NCI-H1436 (cell line): Measurements from ENCODE around the gene DNAJB6.
A peak's percentile ranks its signal among the peaks of the same experiment; 100 is the strongest.

Experiments used
- DNase-seq: peaks from one replicate; lab custom pipeline; 2025; lab: John Stamatoyannopoulos, UW

Gene DNAJB6

GRCh38 chr7:157368955-157369354 is 32.2 kb downstream of the DNAJB6 start:
- no peak for DNase-seq

GRCh38 chr7:157370742-157371141 is 33.9 kb downstream of the DNAJB6 start:
- no peak for DNase-seq

DNA sequence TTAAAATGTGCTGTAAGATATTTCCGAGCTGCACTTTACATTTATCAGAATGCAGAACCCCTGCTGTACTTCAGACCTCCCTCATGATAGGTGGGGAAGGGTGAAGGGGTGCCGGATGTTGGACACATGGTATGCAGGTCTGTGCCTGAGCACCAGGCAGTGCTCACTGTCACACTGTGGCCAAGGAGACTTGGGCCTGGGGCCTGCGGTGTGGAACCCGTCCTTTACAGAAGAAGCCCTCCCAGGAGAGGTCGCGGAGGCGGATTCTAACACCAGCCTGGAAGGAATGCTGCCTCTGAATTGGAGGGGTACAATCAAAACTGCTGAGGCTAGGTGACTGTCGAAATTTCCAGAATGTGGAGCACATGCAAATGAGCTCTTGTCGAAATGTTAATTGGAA is 34.5 kb downstream of the DNAJB6 start:
- DNase-seq, result no peak

DNA sequence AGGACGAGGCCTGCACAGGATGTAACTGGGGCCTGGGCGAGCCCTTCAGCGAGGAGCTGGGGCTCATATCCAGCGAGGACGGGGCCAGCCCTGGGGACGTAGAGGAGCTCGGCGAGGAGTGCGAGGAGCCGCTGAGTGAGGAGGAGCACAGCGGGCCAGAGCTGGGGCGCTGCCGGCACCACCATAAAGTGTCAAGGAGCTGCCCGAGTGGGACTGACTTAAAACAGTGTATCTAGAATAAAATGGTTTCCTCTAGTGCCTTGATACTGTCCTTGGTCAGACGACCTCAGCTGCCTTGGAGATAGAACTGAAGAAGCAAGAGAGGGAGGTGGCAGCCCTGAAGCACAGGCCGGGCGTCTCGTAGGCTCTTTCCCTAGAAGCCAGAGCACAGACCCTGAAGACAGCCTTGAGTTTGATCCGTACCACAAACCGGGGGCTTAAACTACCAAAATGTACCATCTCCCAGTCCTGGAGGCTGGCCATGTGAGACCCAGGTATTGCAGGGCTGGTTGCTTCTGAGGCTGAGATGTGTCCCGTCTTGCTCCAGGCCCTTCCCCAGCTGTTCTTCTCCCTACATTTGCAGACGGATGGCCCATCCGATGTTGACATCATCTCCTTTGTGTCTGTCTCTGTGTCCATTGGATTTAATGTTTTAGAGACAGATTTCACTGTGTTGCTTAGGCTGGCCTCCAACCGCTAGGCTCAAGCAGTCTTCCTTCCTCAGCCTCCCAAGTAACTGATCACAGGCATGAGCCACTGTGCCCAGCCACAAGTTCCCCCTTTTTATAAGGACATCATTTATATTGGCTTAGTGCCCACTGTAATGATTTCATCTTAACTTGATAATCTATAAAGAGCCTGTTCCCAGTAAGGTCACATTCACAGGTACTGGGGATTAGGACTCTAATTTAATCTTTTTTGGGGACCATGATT is 35.8 kb downstream of the DNAJB6 start:
- DNase-seq, result no peak

DNA sequence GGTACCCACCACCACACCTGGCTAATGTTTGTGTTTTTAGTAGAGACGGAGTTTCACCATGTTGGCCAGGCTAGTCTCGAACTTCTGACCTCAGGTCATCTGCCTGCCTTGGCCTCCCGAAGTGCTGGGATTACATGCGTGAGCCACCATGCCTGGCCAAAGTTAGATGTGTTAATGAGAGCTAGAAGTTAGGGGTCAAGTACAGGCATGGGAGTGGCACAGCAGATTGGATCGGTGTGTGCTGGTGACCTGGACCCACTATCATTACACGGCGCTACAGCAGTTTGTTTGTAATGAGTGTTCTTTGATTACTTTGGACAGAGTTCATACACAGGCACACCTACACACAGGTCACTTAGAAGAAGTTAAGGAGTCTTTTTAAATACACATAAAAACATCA is 36.7 kb downstream of the DNAJB6 start:
- DNase-seq, result no peak

GRCh38 chr7:157375410-157375809 is 38.6 kb downstream of the DNAJB6 start:
- DNase-seq, result no peak

DNA sequence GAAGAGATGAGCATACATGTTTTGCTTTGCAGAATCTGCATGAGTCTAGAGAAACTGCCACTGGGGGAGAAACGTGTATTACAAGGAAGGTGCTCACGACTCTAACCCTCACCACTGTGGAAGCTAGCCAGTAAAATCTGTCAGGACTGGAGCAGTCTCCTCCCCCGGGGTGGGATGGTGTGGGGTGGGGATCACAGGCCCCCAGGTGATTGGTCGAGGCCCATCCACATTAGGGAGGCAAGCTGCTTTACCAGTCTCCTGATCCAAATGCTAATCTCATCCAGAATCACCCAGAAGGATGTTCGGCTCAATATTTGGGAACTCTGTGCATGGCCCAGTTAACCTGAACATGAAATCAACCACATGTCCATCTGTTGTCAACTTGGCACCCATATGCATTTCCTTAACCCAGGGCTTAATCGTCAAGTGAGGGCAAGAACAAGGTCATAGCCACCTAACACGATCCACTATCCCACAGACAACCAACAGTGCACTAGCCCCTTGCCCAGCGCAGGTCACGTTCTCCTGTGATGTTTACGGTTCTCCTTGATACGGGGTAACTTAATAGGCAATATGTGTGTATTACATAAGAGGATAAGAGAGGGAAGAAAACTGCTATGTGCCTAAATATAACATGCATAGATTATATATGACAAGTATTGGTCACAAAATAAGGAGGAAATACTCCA is 40.8 kb downstream of the DNAJB6 start:
- DNase-seq, result no peak

DNA sequence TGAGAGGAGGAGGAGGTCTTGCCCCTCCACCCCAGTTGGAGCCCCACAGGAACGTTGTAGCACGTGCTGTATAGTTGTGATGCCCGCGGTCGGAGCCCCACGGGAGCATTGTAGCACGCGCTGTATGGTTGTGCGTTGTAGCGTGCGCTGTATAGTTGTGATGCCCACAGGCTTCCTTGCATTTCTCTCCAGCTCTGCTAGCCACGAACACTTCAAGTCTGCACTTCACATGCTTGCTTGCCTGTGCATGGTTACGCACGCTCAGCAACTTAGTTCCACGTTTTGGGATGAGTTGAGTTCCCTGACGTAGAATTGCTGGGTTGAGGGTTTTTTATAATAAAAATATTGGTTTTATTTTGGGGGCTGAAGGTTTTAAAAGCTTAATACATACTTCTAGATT is 41.6 kb downstream of the DNAJB6 start:
- DNase-seq, result no peak

DNA sequence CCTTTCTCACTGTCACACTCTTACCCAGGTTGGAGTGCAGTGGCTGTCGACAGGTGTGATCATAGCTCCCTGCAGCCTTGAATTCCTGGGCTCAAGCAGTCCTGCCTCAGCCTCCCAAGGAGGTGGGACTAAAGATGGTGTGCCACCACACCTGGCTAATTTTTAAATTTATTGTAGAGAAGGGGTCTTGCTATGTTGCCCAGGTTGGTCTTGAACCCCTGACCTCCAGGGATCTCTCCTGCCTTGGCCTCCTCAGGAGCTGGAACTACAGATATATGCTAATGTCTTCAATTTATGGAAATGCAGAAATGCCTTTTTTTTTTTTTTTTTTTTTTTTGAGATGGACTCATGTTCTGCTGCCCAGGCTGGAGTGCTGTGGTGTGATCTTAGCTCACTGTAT is 42.7 kb downstream of the DNAJB6 start:
- DNase-seq, result no peak

- DNase-seq, result no peak
These were observed 43.6 kb downstream of the DNAJB6 start for GRCh38 chr7:157380416-157380815.

DNA sequence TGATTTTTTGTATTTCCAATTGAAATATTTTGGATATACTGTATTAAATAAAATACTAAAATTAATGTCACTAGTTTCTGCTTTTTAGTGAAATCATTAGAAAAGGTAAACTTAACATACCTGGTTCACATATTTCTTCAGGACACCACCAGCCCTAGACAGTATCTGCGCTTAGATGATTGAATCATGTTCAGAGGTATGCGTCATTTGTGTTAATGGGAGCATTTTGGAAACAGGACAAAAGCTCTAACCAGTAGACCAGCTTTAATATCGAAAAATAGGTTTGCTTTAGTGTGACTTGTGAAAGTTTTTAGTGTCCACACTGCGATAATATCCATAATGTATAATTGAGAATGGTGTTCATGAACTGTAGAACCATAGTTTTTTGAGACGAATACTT is 47.1 kb downstream of the DNAJB6 start:
- no peak for DNase-seq

DNA sequence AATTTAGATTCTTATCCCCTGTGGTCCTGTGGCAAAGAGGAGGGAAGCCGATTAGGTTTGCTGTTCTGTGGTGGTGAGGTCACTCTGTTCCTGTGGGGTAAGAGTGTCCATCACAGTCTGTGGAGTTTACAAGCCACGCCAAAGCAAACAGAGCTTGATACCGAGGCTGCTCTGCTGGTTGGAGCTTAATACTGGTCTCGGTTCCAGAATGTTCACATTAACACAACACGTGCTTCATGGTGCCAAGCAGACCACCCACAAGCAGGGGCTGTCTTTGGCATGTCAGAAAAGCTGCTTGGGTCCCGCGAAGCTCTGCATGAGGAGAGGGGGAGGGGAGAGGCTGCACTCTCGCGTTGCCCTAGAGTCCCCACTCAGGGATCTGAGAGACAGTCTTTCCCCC is 47.5 kb downstream of the DNAJB6 start:
- no peak for DNase-seq

DNA sequence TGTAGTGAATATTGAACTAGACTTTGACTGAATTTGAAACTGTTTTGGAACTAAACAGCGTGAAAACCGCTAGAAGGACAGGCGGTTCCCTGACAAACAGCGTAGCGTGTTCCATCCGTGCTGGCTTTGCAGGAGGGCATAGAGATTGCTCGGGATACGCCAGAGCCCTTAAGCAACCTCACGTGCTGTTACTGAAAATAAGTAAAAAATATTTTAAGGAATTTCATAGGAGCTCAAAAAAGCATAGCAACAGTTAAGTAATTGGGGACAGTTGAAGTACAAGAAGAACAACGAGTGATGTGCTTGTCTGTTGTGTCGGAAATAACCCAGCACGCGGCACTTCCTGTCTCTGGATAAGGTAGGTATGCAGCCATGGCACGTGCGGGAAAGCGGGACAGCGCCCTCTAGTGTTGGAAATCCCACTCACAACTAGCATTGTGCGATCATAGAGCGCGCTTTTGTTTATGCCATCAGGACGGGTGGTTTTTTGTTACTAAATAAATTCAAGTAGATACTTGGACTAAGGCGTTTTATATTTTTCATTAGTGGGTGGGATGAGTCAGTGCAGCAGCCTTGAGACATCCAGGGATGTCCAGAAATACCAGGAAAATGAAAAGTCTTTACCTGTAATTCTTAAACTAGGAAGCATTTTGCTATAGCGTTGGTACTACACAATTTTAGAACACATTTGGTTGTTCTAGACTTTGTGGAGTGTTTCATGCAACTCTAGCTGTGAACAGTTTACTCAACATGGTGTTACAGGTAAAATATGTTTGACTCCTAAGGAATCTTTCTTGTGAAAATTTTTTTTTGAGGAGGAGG is 50.4 kb downstream of the DNAJB6 start:
- DNase-seq, result peak; percentile 6

- no peak for DNase-seq
These were observed 51.5 kb downstream of the DNAJB6 start for GRCh38 chr7:157388301-157388700.

DNA sequence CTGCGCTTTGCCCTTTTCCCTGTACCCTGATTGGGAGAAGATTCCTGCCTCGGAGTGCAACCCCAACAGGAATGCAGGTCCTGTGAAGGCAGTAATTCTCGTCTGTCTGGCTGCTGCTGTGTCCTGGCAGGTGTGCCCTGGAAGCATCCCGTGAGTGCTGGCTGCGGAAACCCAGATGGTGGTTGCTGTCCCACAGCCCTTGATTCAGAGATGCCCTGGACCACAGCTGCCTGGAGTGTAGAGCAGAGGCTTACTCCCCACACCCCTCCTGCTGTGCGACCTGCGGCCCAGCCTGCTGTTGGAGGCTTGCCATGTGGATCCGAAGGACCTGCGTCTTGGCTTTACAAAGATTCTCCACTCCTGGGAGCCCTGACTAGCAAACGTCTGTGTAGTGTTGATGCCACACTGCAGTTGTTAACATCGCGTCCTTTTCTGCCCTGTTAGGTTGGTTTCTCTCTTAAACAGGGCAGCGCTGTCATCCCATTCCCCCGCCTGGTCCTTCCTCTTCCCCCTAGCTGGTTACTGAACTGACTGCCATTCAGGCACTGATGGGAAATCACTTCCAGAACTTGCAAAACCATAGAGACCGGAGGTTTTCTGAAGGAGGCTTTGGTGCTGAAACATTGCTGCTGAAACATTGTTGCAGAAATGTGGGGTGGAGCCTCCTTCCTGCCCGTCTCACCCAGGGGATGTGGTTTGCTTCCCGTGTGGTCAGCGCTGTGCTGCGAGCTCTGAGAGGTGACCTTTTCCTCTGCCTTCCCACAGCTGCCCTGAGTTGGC is 53.3 kb downstream of the DNAJB6 start:
- DNase-seq, result no peak

DNA sequence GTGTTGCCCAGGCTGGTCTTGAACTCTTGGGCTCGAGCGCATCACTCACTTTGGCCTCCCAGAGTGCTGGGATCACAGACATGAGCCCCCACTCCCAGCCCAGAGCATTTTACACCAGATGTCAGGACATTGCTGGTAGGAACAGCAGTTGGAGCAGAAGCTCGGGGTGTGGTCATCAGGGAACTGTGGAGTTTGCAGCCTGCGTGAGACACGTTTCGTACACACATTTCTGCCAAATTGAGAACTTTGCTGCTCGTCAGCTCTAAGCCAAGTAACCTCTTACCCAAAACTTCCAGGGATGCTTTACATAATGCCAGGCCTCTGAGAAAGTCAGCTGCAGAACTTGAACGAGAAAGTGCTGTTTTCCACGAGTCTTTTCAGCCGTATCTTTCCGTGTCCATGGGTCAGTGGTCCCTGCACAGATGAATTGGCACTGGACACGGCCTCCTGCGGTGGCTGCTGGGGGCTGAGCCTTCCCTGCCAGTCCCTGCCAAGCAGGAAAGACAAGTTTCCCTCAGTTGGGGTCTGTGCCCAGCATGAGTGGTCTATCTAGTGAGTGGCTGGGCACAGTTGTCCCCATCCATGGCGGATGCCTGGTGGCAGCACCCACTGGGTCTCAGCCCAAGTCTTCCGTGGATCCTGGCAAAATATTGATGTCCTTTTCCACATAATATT is 54.4 kb downstream of the DNAJB6 start:
- no peak for DNase-seq

- DNase-seq, result no peak
These were observed 55.6 kb downstream of the DNAJB6 start for GRCh38 chr7:157392256-157393037.

GRCh38 chr7:157394246-157395191 is 57.7 kb downstream of the DNAJB6 start:
- DNase-seq, result no peak

GRCh38 chr7:157395206-157395605 is 58.4 kb downstream of the DNAJB6 start:
- no peak for DNase-seq
